GM21529 (cell line): ENCODE results near the gene SOAT2.

Experiments
- ATAC-seq: cut with Tn5 transposase; IDR thresholded peaks from one replicate; pipeline ENCODE4 v1.9.1; 2021; ENCODE audit not compliant: unreplicated experiment

Gene SOAT2, protein sequence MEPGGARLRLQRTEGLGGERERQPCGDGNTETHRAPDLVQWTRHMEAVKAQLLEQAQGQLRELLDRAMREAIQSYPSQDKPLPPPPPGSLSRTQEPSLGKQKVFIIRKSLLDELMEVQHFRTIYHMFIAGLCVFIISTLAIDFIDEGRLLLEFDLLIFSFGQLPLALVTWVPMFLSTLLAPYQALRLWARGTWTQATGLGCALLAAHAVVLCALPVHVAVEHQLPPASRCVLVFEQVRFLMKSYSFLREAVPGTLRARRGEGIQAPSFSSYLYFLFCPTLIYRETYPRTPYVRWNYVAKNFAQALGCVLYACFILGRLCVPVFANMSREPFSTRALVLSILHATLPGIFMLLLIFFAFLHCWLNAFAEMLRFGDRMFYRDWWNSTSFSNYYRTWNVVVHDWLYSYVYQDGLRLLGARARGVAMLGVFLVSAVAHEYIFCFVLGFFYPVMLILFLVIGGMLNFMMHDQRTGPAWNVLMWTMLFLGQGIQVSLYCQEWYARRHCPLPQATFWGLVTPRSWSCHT

DNA sequence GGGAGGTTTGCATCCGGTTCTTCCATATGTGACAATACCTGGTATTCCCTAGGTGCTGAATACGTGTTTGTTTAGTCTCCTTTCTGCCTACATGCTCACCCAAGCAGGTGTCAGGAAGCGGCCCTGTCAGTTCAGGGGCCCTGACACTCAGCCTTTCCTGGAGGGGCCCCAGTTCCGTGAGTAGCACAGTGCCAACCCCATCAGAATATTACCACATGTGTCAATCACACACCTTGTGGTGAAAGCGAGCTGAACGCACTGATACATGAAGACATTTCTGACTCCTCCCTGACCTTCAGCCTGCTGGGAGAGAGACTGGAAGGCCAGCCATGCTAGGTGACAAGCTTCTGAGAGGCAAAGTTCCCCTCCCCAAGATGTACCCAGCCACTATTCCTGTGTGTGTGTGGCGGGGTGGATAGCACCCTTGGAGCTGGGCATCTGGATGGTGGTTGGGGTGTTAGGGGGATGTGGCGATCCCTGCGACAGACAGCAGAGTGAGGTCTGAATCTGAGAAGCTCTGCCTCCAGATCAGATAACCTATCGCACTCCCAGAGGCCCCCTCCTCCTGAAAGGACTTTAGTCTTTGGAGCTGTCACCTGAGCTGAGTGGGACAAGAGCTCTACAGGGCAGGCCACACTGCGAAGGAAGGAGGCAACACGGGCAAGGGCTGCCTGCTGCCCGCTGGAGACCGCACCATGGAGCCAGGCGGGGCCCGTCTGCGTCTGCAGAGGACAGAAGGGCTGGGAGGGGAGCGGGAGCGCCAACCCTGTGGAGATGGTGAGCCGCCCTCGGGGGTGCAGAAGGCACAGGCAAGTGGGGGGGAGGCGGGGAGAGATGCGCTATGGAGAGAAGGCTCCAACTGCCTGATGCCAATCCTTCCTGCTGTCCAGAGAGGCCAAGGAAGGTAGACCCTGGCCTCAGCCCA lies at the start of gene SOAT2:
Gene SOAT2 (plus strand): TSS at position 604 of the 925 bp plus-strand sequence. CDS start 92 bp downstream, at position 696.
- peak; percentile 63 for ATAC-seq

GRCh38 chr12:53054112-53054878 lies 49.0 kb upstream of the SOAT2 start:
- peak; percentile 89 for ATAC-seq

DNA sequence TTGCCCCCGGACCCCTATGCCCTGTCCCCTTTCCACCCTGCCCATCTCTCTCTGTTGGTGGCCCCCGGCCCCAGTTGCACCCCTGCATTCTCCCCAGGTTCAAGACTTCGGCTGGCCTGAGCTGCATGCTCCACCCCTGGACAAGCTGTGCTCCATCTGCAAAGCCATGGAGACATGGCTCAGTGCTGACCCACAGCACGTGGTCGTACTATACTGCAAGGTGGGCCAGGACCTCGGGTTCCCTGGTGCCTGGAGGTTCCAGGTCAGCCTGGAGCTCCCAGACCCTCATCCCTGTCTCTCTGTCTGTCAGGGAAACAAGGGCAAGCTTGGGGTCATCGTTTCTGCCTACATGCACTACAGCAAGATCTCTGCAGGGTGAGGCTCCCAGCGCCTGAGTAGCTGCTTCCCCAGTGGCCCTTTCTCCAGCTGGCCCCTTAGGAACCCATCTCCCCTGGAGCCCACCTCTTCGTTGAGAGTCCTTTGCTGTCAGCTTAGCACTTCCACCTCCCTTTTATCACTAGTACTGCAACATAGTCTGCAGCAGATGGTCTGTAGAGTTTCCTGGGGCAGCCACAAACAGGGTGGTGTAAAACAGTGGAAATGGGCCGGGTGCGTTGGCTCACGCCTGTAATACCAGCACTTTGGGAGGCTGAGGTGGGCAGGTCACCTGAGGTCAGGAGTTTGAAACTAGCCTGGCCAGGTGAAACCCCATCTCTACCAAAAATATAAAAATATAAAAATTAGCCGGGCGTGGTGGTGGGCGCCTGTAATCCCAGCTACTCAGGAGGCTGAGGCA lies 47.6 kb upstream of the SOAT2 start:
- no peak for ATAC-seq

GRCh38 chr12:53056296-53056695 lies 47.0 kb upstream of the SOAT2 start:
- no peak for ATAC-seq

DNA sequence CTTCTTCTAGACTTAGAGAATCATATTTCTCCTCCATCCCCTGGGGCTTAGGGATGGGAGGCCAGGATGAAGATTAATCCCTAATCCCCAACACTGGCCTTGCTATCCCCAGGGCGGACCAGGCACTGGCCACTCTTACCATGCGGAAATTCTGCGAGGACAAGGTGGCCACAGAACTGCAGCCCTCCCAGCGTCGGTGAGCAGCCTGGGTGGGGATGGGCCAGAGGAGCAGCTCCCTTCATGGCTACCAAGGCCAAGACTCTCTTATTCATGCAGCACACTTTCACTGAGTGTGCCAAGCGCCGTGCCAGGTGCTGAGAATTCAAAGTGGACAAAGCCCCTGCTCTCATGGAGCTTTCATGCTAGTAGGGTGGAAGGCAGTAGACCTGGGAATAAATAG lies 46.4 kb upstream of the SOAT2 start:
- ATAC-seq: no peak

DNA sequence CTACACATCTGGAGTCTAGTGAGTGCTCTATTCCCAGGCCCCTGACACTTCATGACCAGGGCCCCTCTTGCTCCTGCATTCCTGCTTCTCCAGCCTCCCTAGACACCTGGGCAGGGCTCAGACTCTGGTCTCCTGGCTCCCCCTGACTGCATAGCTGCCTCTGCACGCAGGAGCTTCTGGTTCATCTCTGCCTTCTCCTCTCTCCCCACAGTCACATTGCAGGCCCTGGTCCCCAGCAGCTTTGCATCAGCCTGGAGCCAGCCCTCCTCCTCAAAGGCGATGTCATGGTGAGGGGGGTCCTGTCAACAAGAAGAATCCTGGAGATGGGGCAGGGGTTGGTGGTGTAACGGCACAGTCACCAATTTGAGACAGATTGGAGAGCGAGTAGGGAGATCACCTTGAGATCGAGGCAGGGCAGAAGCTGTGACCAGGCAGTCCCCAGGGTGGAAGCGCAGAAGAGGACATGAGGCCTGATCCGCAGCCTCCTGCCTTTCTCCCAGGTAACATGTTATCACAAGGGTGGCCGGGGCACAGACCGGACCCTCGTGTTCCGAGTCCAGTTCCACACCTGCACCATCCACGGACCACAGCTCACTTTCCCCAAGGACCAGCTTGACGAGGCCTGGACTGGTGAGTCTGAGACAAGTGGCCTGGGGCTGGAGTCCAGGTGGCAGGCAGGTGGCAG lies 45.3 kb upstream of the SOAT2 start:
- no peak for ATAC-seq

- ATAC-seq: no peak
Observed at GRCh38 chr12:53058674-53059433, 44.4 kb upstream of the SOAT2 start.

- no peak for ATAC-seq
Observed at GRCh38 chr12:53059434-53060063, 43.7 kb upstream of the SOAT2 start.

GRCh38 chr12:53060064-53060720 lies 43.1 kb upstream of the SOAT2 start:
- ATAC-seq: no peak

DNA sequence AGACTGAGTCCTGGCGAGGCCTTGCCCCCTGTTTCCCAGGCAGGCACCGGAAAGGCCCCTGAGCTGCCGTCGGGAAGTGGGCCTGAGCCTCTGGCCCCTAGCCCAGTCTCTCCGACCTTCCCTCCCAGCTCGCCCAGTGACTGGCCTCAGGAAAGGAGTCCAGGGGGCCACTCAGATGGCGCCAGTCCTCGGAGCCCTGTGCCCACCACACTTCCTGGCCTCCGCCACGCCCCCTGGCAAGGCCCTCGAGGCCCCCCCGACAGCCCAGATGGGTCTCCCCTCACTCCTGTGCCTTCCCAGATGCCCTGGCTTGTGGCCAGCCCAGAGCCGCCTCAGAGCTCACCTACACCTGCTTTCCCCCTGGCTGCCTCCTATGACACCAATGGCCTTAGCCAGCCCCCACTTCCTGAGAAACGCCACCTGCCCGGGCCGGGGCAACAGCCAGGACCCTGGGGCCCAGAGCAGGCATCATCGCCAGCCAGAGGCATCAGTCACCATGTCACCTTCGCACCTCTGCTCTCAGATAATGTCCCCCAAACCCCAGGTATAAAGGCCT lies 42.5 kb upstream of the SOAT2 start:
- no peak for ATAC-seq

GRCh38 chr12:53061404-53062010 lies 41.8 kb upstream of the SOAT2 start:
- ATAC-seq: no peak

DNA sequence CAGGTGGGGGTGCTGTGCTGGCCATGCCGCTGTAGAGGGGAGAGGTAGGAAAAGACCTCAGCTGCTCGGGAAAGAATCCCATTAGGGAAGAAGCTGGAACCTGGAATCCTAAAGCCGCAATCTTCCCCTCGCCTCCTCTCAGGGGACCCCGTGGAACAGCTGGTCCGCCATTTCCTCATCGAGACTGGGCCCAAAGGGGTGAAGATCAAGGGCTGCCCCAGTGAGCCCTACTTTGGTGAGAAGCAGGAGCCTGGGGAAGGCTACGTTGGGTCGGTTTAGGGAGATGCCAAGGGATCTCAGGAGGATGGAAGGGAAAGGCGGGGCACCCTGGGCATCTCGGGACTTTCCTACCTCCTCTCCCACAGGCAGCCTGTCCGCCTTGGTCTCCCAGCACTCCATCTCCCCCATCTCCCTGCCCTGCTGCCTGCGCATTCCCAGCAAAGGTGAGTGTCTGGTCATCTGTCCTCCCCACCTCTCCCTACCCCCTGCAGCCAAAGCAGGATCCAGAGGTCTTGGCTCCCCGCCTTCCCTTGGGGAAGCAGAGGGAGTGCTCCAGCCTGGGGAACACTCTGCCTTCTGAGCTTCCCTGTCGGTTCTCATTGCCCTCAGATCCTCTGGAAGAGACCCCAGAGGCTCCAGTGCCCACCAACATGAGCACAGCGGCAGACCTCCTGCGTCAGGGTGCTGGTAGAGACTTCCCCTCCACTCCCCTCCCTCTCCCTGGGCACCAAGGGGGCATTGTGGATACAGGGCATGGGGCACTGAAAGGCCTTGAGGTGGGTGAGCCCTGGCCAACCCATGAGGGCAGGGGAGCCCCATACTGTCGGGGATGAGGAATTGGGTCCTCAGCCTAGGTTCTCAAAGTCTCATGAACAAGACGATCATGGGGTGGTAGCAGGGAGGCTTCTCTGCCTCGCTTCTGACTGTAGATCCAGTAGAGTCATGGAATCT lies 41.0 kb upstream of the SOAT2 start:
- no peak for ATAC-seq

DNA sequence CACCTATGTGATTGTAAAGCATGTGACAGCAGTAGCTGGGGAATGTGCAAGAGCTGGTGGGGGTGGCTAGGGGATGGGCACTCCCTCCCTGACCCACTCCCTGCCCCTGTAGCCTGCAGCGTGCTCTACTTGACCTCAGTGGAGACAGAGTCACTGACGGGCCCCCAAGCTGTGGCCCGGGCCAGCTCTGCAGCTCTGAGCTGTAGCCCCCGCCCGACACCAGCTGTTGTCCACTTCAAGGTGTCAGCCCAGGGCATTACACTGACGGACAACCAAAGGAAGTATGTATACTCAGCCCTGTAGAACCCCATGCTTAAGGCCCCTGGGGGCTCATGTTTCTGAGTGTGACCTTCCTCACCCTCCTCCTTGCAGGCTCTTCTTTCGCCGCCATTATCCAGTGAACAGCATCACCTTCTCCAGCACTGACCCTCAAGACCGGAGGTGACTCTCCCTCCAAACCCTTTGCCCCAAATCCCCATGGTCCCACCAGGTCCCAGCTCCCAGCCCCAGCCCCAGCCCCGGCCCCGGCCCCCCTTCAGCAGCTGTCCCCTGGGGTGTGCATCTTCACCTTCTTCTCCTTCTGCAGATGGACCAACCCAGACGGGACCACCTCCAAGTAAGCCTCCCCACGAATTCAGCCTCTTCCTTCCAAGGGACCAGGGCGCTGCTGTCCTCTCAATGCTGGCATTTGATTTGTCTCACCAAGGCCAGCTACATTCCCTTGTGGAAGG lies 40.1 kb upstream of the SOAT2 start:
- no peak for ATAC-seq

- no peak for ATAC-seq
Observed at GRCh38 chr12:53063708-53064612, 39.3 kb upstream of the SOAT2 start.
